K562 (cell line): ENCODE measurements around the gene RHOB. TPM values are rescaled to one million over a fixed set of nuclear protein-coding genes. Genes with fewer than 3 reads are reported as not detected.

ENCODE experiments used
- BCL6 ChIP-seq: fragments of 250-450 bp; sonication (Bioruptor Pico); IDR thresholded peaks from 2 replicates; pipeline ENCODE4 v1.4.0; 2020
- CSDE1 ChIP-seq, 2 experiments: fragments of 450-650 bp; IDR thresholded peaks; 2 replicates each; pipeline ENCODE4 v1.6.1; 2016; ENCODE audit warnings: mild to moderate bottlenecking in 1 of 2
- FOSL1 ChIP-seq: fragments of 200-800 bp; sonication (Bioruptor generic); conservative IDR thresholded peaks from 2 replicates; pipeline ENCODE4 v1.6.1; 2016; ENCODE audit warnings: missing genetic modification characterization, missing compliant biosample characterization
- GTF3C2 ChIP-seq: IDR thresholded peaks from 3 replicates; pipeline ENCODE4 v1.6.1; 2011; ENCODE audit warnings: borderline replicate concordance, mild to moderate bottlenecking, moderate library complexity; ENCODE audit not compliant: insufficient read length; ENCODE audit errors: extremely low read depth
- HOMEZ ChIP-seq: fragments of 250-450 bp; sonication (Bioruptor Pico); IDR thresholded peaks from 2 replicates; pipeline ENCODE4 v1.4.0; 2020; ENCODE audit warnings: mild to moderate bottlenecking, moderate library complexity
- IRF1 ChIP-seq: sonication (generic); formaldehyde crosslinking; IDR thresholded peaks from 2 replicates; pipeline ENCODE4 v1.8.0; 2022; ENCODE audit warnings: missing genetic modification reagents, mild to moderate bottlenecking, borderline replicate concordance
- KLF13 ChIP-seq: fragments of 450-650 bp; IDR thresholded peaks from 2 replicates; pipeline ENCODE4 v1.6.1; 2016; ENCODE audit warnings: missing genetic modification characterization, low read depth, mild to moderate bottlenecking, missing compliant biosample characterization, moderate library complexity, borderline replicate concordance
- NCOA4 ChIP-seq: fragments of 450-650 bp; IDR thresholded peaks from 2 replicates; pipeline ENCODE4 v1.6.1; 2018; ENCODE audit warnings: mild to moderate bottlenecking; ENCODE audit not compliant: partially characterized antibody
- PCBP2 ChIP-seq: fragments of 200-400 bp; formaldehyde crosslinking; IDR thresholded peaks from 2 replicates; pipeline ENCODE4 v1.6.1; 2018; ENCODE audit warnings: low read length, low read depth, mild to moderate bottlenecking, moderate library complexity; ENCODE audit not compliant: poor library complexity, severe bottlenecking
- PKNOX1 ChIP-seq: fragments of 450-650 bp; IDR thresholded peaks from 2 replicates; pipeline ENCODE4 v1.6.1; 2016
- SFPQ ChIP-seq: fragments of 200-400 bp; formaldehyde crosslinking; IDR thresholded peaks from 2 replicates; pipeline ENCODE4 v1.6.1; 2017; ENCODE audit warnings: mild to moderate bottlenecking, low read depth, low read length, moderate library complexity
- SMARCB1 ChIP-seq: IDR thresholded peaks from 2 replicates; pipeline ENCODE4 v1.6.1; 2011; ENCODE audit warnings: improper control_type of control experiment, low read depth; ENCODE audit not compliant: insufficient read length
- TRIM28 ChIP-seq: fragments of 450-650 bp; IDR thresholded peaks from 2 replicates; pipeline ENCODE4 v1.6.1; 2017
- ZC3H4 ChIP-seq: sonication (generic); formaldehyde crosslinking; IDR thresholded peaks from 2 replicates; pipeline ENCODE4 v1.9.0; 2021; ENCODE audit warnings: missing genetic modification reagents, borderline replicate concordance
- ZFPM2 ChIP-seq: fragments of 250-450 bp; sonication (Bioruptor Pico); IDR thresholded peaks from 2 replicates; pipeline ENCODE4 v1.5.1; 2022; ENCODE audit warnings: mild to moderate bottlenecking
- ZNF3 ChIP-seq: fragments of 250-450 bp; sonication (Bioruptor Pico); IDR thresholded peaks from 2 replicates; pipeline ENCODE4 v1.5.0; 2021; ENCODE audit warnings: mild to moderate bottlenecking, moderate library complexity
- ZNF57 ChIP-seq: fragments of 450-650 bp; formaldehyde crosslinking; IDR thresholded peaks from 2 replicates; pipeline ENCODE4 v1.4.0; 2020; ENCODE audit warnings: mild to moderate bottlenecking, moderate library complexity
- ZZZ3 ChIP-seq: fragments of 450-650 bp; IDR thresholded peaks from 2 replicates; pipeline ENCODE4 v1.6.1; 2016; ENCODE audit warnings: antibody characterized with exemption, mild to moderate bottlenecking, moderate library complexity
- polyA plus RNA-seq, 8 experiments: library from polyadenylated mRNA; depleted of rRNA in 4 of 8; stranded (reverse) in 5 of 8; unstranded in 3 of 8; fragments of >200 nt; fragmentation: Nextera tagmentation in 2 of 8; fragmentation: Illumina TruSeq in 1 of 8; extraction: Ambion mirVana in 2 of 8; extraction: Trizol in 1 of 8; gene quantifications; 2 replicates each; pipeline versions ENCODE4 v1.2.1 to v1.2.3, GENCODE V29; 2011 to 2014; ENCODE audit warnings: inconsistent platforms in 1 of 8, missing spikeins in 1 of 8
- total RNA-seq, 7 experiments: library from RNA; depleted of rRNA in 6 of 7; stranded (reverse); fragments of >200 nt in 6 of 7; fragmentation: Illumina TruSeq in 2 of 7; extraction: Trizol in 2 of 7; gene quantifications; 2 replicates each; pipeline versions ENCODE4 v1.2.1 to v1.2.3, GENCODE V29; 2011 to 2021; ENCODE audit warnings: low replicate concordance in 1 of 7

Gene RHOB
- total and polyA plus RNA-seq, 9 of the 15 experiments (the other 6 are each of a cell fraction or from before 2014, with no cell fraction given) = 0.07 to 4.8 (median 1.1) TPM

- TF ChIP-seq NCOA4 (no peak), BCL6 (0 out of 2 replicates have a peak, but pooled peaks have one; percentile 15), PCBP2 (no peak), TRIM28 (no peak), ZNF3 (CRISPR knock-in tag) (no peak), ZNF57 (CRISPR knock-in tag) (no peak), ZC3H4 (CRISPR knock-in tag) (no peak), SFPQ (no peak), KLF13 (tag) (0 out of 2 replicates have a peak, but pooled peaks have one; percentile 25), HOMEZ (CRISPR knock-in tag) (no peak), SMARCB1 (no peak), ZFPM2 (CRISPR knock-in tag) (no peak), FOSL1 (tag) (peak; percentile 60), GTF3C2 (no peak), IRF1 (CRISPR knock-in tag) (no peak), PKNOX1 (no peak), ZZZ3 (no peak), CSDE1 (IDR thresholded peaks at IDR 0.05) (no peak)
Observed at GRCh38 chr2:20424300-20425290, 22.3 kb upstream of the RHOB start (continued).
